GM12878 (cell line): ENCODE results near the gene ABCG1. TPM values are rescaled to one million over a fixed set of nuclear protein-coding genes. Genes with fewer than 3 reads are reported as not detected.

Experiments used
- ATAC-seq: fragments of 200-7000 bp; cut with Tn5 transposase; 3 replicates; pipeline ENCODE4 v1.9.1; 2020; ENCODE audit warnings: mild to moderate bottlenecking, moderate library complexity
- BruUV-seq: library from RNA; stranded (reverse); fragments of 400-500 nt; replicated peaks from 2 replicates; lab custom pipeline; 2021; lab: Mats Ljungman, UMichigan
- CTCF ChIA-PET: fragments of 300-600 bp; sonication (Branson Sonifier 250); formaldehyde crosslinking; extraction: SDS; loops from one replicate; lab custom pipeline; 2021; ENCODE audit warnings: inconsistent platforms; lab: Yijun Ruan, JAX
- POLR2A ChIA-PET: fragments of 350-600 bp; formaldehyde crosslinking; extraction: SDS; loops from one replicate; lab custom pipeline; 2021; ENCODE audit warnings: inconsistent platforms; lab: Charles Lee
- RAD21 ChIA-PET: fragments of 300-600 bp; sonication (Branson Sonifier 250); formaldehyde crosslinking; loops from one replicate; lab custom pipeline; 2023; ENCODE audit warnings: antibody characterized with exemption; ENCODE audit not compliant: unreplicated experiment; lab: Charles Lee
- SMC1A ChIA-PET: fragments of 300-600 bp; sonication (Branson Sonifier 250); formaldehyde crosslinking; loops from one replicate; lab custom pipeline; 2023; ENCODE audit not compliant: unreplicated experiment, uncharacterized antibody; lab: Charles Lee
- DNase-seq: peaks from one replicate; pipeline ENCODE4 v3.0.0-alpha.2; 2011; ENCODE audit warnings: low read depth, low spot score
- FAIRE-seq: peaks from 3 replicates; lab custom pipeline; 2011; peaks lifted over from hg19 to GRCh38; lab: Jason Lieb, UNC
- H2AFZ ChIP-seq: 2 replicates; pipeline ENCODE4 v1.6.0; 2011; ENCODE audit warnings: low read depth, low read length, control low read depth; ENCODE audit not compliant: control insufficient read depth
- H3K27ac ChIP-seq: 2 replicates; pipeline ENCODE4 v1.5.1; 2011; ENCODE audit warnings: control low read depth; ENCODE audit not compliant: control insufficient read depth, insufficient read depth
- H3K27me3 ChIP-seq, 2 experiments: replicated peaks in 1 of 2; 2 replicates each; pipeline versions ENCODE4 v1.6.0 to v1.6.1; 2011; ENCODE audit warnings: low read length in 1 of 2; ENCODE audit not compliant: control insufficient read depth in 2 of 2, insufficient read depth in 2 of 2
- H3K36me3 ChIP-seq, 2 experiments: 2 replicates each; pipeline ENCODE4 v1.5.1; 2011; ENCODE audit warnings: low read length in 1 of 2; ENCODE audit not compliant: control insufficient read depth in 2 of 2, insufficient read depth in 2 of 2
- H3K4me1 ChIP-seq: 2 replicates; pipeline ENCODE4 v1.6.1; 2011; ENCODE audit warnings: mild to moderate bottlenecking, low read length, moderate library complexity, mixed read lengths; ENCODE audit not compliant: control insufficient read depth, insufficient read depth
- H3K4me2 ChIP-seq: 2 replicates; pipeline ENCODE4 v1.6.0; 2011; ENCODE audit warnings: control low read depth; ENCODE audit not compliant: control insufficient read depth, insufficient read depth
- H3K4me3 ChIP-seq: fragments of 200-600 bp; sonication (generic); 2 replicates; pipeline ENCODE4 v1.5.1; 2016
- H3K79me2 ChIP-seq: 2 replicates; pipeline ENCODE4 v1.6.0; 2011; ENCODE audit warnings: low read length; ENCODE audit not compliant: control insufficient read depth, insufficient read depth
- H3K9ac ChIP-seq: 2 replicates; pipeline ENCODE4 v1.8.0; 2011; ENCODE audit warnings: low read length, control low read depth, mixed read lengths; ENCODE audit not compliant: control insufficient read depth, insufficient read depth
- H3K9me3 ChIP-seq: replicated peaks from 3 replicates; pipeline ENCODE4 v1.5.1; 2011; ENCODE audit warnings: mild to moderate bottlenecking, low read length; ENCODE audit not compliant: control insufficient read depth, insufficient read depth
- H4K20me1 ChIP-seq: 2 replicates; pipeline ENCODE4 v1.6.0; 2011; ENCODE audit not compliant: control insufficient read depth, insufficient read depth
- BACH1 ChIP-seq: fragments of 450-650 bp; IDR thresholded peaks from 2 replicates; pipeline ENCODE4 v1.6.1; 2017; ENCODE audit warnings: mild to moderate bottlenecking, borderline replicate concordance
- BHLHE40 ChIP-seq, 2 experiments: fragments of 450-650 bp in 1 of 2; IDR thresholded peaks; 2 replicates each; pipeline ENCODE4 v1.6.1; 2011 to 2017; ENCODE audit warnings: low read depth in 2 of 2, borderline replicate concordance in 1 of 2, improper control_type of control experiment in 1 of 2, low read length in 1 of 2, mild to moderate bottlenecking in 1 of 2
- EED ChIP-seq: sonication (generic); IDR thresholded peaks from 2 replicates; pipeline ENCODE4 v1.6.1; 2016; ENCODE audit warnings: antibody characterized with exemption, low read depth
- GATAD2B ChIP-seq: fragments of 450-650 bp; conservative IDR thresholded peaks from 2 replicates; pipeline ENCODE4 v1.6.1; 2017; ENCODE audit warnings: low read depth, mild to moderate bottlenecking, moderate library complexity
- HDAC6 ChIP-seq: fragments of 200-600 bp; sonication (generic); IDR thresholded peaks from one replicate; pipeline ENCODE4 v1.8.0; 2017; ENCODE audit warnings: antibody characterized with exemption; ENCODE audit not compliant: unreplicated experiment
- IKZF2 ChIP-seq, 2 experiments: fragments of 450-650 bp; IDR thresholded peaks; 2 replicates each; pipeline ENCODE4 v1.6.1; 2017; ENCODE audit warnings: mild to moderate bottlenecking in 2 of 2, moderate library complexity in 2 of 2
- NBN ChIP-seq: fragments of 450-650 bp; IDR thresholded peaks from 2 replicates; pipeline ENCODE4 v1.6.1; 2016
- POLR2A ChIP-seq: IDR thresholded peaks from 2 replicates; pipeline ENCODE4 v1.6.1; 2011; ENCODE audit warnings: low read depth, mild to moderate bottlenecking, low read length
- RBBP5 ChIP-seq: fragments of 200-600 bp; sonication (generic); conservative IDR thresholded peaks from 2 replicates; pipeline ENCODE4 v1.6.1; 2016
- SPI1 ChIP-seq: IDR thresholded peaks from 2 replicates; pipeline ENCODE4 v1.6.1; 2011; ENCODE audit warnings: low read depth, mild to moderate bottlenecking, low read length, moderate library complexity, borderline replicate concordance; ENCODE audit not compliant: insufficient read depth
- WGBS: methylation state at CpG from one replicate; pipeline ENCODE4 v1.1.6; 2016; ENCODE audit warnings: low lambda C conversion rate; ENCODE audit not compliant: insufficient replicate concordance, insufficient coverage; ENCODE audit errors: missing lambda C conversion rate; 5-methylcytosine and 5-hydroxymethylcytosine counted together
- in situ Hi-C: fragments of 300-500 bp; cut with MboI; formaldehyde crosslinking; loops from 9 replicates; pipeline ENCODE4 v1.14.3; 2018; ENCODE audit warnings: mixed read lengths
- intact Hi-C: fragments of 100-400 bp; cut with micrococcal nuclease; formaldehyde crosslinking; loops from one replicate; pipeline ENCODE4 v1.14.2; 2022; ENCODE audit not compliant: unreplicated experiment
- polyA plus RNA-seq, 11 experiments: library from polyadenylated mRNA; depleted of rRNA in 4 of 11; unstranded in 6 of 11; stranded (reverse) in 5 of 11; fragments of >200 nt; fragmentation: Nextera tagmentation in 4 of 11; fragmentation: Illumina TruSeq in 1 of 11; extraction: Ambion mirVana in 4 of 11; extraction: Trizol in 1 of 11; gene quantifications; 1 replicate in 1 of 11; 2 replicates in 10 of 11; pipeline versions ENCODE4 v1.2.1 to v1.2.3, GENCODE V29; 2011 to 2016; ENCODE audit warnings: inconsistent platforms in 2 of 11, missing spikeins in 2 of 11, low read depth in 1 of 11
- total RNA-seq, 4 experiments: library from RNA; depleted of rRNA in 3 of 4; stranded (reverse); fragments of >200 nt in 3 of 4; fragmentation: Illumina TruSeq in 1 of 4; extraction: Trizol in 1 of 4; gene quantifications; 2 replicates each; pipeline versions ENCODE4 v1.2.1 to v1.2.3, GENCODE V29; 2013 to 2021

ABCG1 gene
- total and polyA plus RNA-seq, 10 of the 15 experiments (the other 5 are each of a cell fraction or from before 2014, with no cell fraction given), result 0.59 to 19.3 (median 5.7) TPM

DNA sequence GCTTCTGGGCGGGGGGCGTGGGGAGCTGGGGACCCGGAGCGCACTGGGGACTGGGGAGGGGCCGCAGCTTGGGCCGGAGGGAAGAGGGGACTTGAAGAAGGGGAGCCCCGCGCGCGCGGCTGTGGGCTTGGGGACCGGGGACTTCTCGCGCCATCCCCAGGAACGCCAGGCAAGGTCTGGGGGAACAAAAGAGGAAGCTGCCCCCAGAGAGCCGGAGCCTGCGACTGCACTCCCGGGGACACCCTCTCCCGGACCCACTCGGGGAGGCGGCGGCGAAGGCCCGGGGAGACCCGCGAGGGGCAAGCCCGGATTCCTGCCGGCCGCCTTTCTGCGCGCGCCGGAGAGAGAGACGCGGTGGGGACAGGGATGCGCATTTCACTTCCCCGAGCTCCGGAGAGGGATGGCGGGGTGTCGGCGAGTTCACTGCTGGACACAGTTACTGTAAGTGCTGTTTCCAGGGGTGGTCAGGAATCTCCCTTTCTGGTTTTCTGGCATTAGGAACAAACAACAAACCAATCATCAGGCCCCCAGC lies 732 bp downstream of the ABCG1 start:
- ATAC-seq (peak; percentile 51), FAIRE-seq (no peak), DNase-seq (no peak)
- no TSS peak for BruUV-seq
- in situ Hi-C loops, result loop anchor here (25.0 kb wide), 1 partner anchor 1468 kb away; no protein-coding TSS in a partner anchor
- H3K9ac ChIP-seq, result peak overlapping the region; percentile 34; the same call in 1 of the 2 replicates
- peak overlapping the region; percentile 71 for H3K4me3 ChIP-seq
- H4K20me1 ChIP-seq, result no peaks in the 10 kb centered on the region
- peaks cover 3% of the 10 kb centered on the region; the same call in 2 of the 3 replicates for H3K9me3 ChIP-seq
- H3K36me3 ChIP-seq, result no peaks in the 10 kb centered on the region
- ChIA-PET POLR2A (interaction anchor here (0.5 to 3.4 kb wide), 10 partner anchors 10 to 736 kb away, joined by 3 to 38 read pairs (median 6); no protein-coding TSS in a partner anchor), RAD21 (interaction anchor here (0.6 to 4.2 kb wide), 24 partner anchors 9 to 316 kb away, joined by 3 to 46 read pairs (median 4); no protein-coding TSS in a partner anchor), SMC1A (interaction anchor here (0.8 to 3.8 kb wide), 19 partner anchors 10 to 291 kb away, joined by 3 to 77 read pairs (median 5); no protein-coding TSS in a partner anchor), CTCF (interaction anchor here (1.0 to 4.1 kb wide), 14 partner anchors 12 to 74 kb away, joined by 3 to 51 read pairs (median 8); no protein-coding TSS in a partner anchor)
- peak overlapping the region; percentile 100 for H3K4me2 ChIP-seq
- H3K27ac ChIP-seq, result no peak overlapping the region
- peak overlapping the region; percentile 37 for H2AFZ ChIP-seq
- peaks cover 0 to 4% of the 10 kb centered on the region in 2 experiments; a peak in 1 of 4 replicates for H3K27me3 ChIP-seq
- peaks cover 9% of the 10 kb centered on the region; the same call in 1 of the 2 replicates for H3K4me1 ChIP-seq
- under 1% methylated on average over 30 of the region's 41 CpGs for WGBS
- TF ChIP-seq RBBP5 (no peak), HDAC6 (peak; percentile 88), GATAD2B (0 out of 2 replicates have a peak, but pooled peaks have one; percentile 31), EED (peak; percentile 54), NBN (no peak), BHLHE40 (IDR thresholded peaks at IDR 0.05; ENCODE audit: borderline replicate concordance in 1 of 2, low read depth in 2 of 2, low read length in 1 of 2) (no peak), IKZF2 (IDR thresholded peaks at IDR 0.05) (peak in 1 of 2 experiments; percentile 33; a peak in 3 of 4 replicates), BACH1 (peak; percentile 14; the same call in 1 of the 2 replicates), SPI1 (peak; percentile 19; the same call in 1 of the 2 replicates), POLR2A (no peak)
- TF ChIP-seq, all 136 proteins: peak for 6
- intact Hi-C loops, result loop anchor here (10.0 kb wide), 1 partner anchor 855 kb away; the partner anchor contains the start of gene MX2
- H3K79me2 ChIP-seq, result no peaks in the 10 kb centered on the region
